OCI-LY3 (cell line): ENCODE measurements around the gene MRPS11.

Experiments
- EZH2phosphoT487 ChIP-seq: fragments of 200-600 bp; shearing (Covaris generic); IDR thresholded peaks from 2 replicates; pipeline ENCODE4 v1.6.1; 2018; ENCODE audit warnings: antibody characterized with exemption, mixed run types, low read depth
- TF ChIP-seq, protein P1 (sequence below): fragments of 200-600, 300-600 bp; sonication (generic); IDR thresholded peaks from 2 replicates; pipeline ENCODE4 v1.5.1; 2014; ENCODE audit warnings: antibody characterized with exemption, low read length, low read depth

DNA sequence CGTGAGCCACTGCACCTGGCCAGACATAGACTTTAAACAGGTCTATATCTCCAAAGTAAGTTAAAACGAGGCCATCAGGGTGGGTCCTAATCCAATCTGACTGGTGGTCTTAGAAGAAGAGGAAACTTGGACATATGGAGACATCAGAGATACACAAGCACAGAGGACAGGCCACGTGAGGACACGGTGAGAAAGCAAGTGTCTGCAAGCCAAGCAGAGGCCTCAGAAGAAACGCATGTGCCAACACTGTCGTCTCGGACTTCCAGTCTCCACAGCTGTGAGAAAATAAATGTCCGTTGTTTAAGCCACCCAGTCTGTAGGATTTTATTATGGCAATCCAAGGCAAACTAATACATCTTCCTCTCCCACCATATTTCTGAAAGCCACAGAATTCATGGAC is 44.2 kb upstream of the MRPS11 start:
- TF ChIP-seq, protein P1, sequence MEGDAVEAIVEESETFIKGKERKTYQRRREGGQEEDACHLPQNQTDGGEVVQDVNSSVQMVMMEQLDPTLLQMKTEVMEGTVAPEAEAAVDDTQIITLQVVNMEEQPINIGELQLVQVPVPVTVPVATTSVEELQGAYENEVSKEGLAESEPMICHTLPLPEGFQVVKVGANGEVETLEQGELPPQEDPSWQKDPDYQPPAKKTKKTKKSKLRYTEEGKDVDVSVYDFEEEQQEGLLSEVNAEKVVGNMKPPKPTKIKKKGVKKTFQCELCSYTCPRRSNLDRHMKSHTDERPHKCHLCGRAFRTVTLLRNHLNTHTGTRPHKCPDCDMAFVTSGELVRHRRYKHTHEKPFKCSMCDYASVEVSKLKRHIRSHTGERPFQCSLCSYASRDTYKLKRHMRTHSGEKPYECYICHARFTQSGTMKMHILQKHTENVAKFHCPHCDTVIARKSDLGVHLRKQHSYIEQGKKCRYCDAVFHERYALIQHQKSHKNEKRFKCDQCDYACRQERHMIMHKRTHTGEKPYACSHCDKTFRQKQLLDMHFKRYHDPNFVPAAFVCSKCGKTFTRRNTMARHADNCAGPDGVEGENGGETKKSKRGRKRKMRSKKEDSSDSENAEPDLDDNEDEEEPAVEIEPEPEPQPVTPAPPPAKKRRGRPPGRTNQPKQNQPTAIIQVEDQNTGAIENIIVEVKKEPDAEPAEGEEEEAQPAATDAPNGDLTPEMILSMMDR = no peak
- no peak for TF ChIP-seq EZH2phosphoT487
